ENCODE measurements around the gene ITGB2.

ITGB2 gene

DNA sequence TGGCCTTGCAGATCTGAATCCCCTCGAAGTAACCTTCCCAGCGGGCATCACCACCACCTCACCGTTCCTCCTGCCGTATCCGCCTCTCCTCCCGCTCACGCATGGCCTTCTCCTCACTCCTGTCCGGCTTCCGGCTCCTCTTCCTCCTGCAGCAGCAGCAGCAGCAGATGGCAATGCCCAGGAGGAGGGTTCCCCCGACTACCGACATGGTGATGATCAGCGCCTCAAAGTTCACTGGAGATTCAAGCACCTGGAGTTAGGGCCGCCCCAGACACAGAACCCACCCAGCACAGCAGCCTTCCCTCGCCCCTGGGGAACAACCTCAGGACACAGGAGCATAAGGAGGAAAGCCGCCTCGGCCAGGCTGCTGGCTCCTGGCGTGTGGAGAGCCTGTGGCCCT, 64.6 kb downstream of the ITGB2 start:
- peaks cover 7 to 81% (median 75%) of the 10 kb centered on the region in 5 donors for H3K36me3 ChIP-seq (ENCODE audit: control insufficient read depth in 5 of 5, insufficient read depth in 5 of 5, low read length in 5 of 5)

DNA sequence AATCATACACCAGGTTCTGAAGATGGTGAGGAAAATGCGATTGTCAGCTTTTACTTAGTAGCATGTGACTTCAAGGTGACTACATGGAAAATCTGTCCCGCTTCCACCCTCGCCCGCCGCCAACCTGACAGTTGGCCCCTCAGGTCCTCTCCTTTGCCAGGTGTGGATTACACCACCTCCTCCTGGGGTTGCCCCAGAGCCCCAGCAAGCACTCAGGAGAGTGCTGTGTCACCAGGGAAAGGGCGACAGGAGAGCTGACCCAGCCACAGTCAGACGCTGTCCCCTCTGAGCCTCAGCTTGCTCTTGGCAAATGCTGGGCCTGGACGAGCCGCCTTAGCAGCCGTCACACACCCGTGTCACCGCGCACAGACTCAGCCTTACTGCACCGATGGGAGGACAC, 65.1 kb downstream of the ITGB2 start:
- H3K9ac ChIP-seq (ENCODE audit: low read length in 5 of 5): no peak overlapping the region
- H3K27ac ChIP-seq (ENCODE audit: low read depth, low read length): no peak overlapping the region
- no peaks in the 10 kb centered on the region for H3K9me3 ChIP-seq (ENCODE audit: control insufficient read depth in 5 of 5, low read length in 5 of 5)
- peaks cover 7 to 84% (median 80%) of the 10 kb centered on the region in 5 donors for H3K36me3 ChIP-seq (ENCODE audit: control insufficient read depth in 5 of 5, insufficient read depth in 5 of 5, low read length in 5 of 5)
- no peaks in the 10 kb centered on the region for H3K27me3 ChIP-seq (ENCODE audit: control insufficient read depth in 5 of 5, insufficient read depth in 4 of 5, low read length in 5 of 5)
- H3K4me3 ChIP-seq (ENCODE audit: low read depth in 1 of 5, low read length in 5 of 5): no peak overlapping the region
- peaks cover 5 to 16% (median 10%) of the 10 kb centered on the region in 5 donors for H3K4me1 ChIP-seq (ENCODE audit: control insufficient read depth in 5 of 5, insufficient read depth in 5 of 5, low read length in 5 of 5)

More for the DNA sequence above, 64.6 kb downstream of the ITGB2 start:
- H3K9ac ChIP-seq (ENCODE audit: low read length in 5 of 5): no peak overlapping the region
- no peaks in the 10 kb centered on the region for H3K9me3 ChIP-seq (ENCODE audit: control insufficient read depth in 5 of 5, low read length in 5 of 5)
- no peak overlapping the region for H3K27ac ChIP-seq (ENCODE audit: low read depth, low read length)
- peaks cover 5 to 16% (median 10%) of the 10 kb centered on the region in 5 donors for H3K4me1 ChIP-seq (ENCODE audit: control insufficient read depth in 5 of 5, insufficient read depth in 5 of 5, low read length in 5 of 5)
- H3K4me3 ChIP-seq (ENCODE audit: low read depth in 1 of 5, low read length in 5 of 5): no peak overlapping the region
- H3K27me3 ChIP-seq (ENCODE audit: control insufficient read depth in 5 of 5, insufficient read depth in 4 of 5, low read length in 5 of 5): no peaks in the 10 kb centered on the region

DNA sequence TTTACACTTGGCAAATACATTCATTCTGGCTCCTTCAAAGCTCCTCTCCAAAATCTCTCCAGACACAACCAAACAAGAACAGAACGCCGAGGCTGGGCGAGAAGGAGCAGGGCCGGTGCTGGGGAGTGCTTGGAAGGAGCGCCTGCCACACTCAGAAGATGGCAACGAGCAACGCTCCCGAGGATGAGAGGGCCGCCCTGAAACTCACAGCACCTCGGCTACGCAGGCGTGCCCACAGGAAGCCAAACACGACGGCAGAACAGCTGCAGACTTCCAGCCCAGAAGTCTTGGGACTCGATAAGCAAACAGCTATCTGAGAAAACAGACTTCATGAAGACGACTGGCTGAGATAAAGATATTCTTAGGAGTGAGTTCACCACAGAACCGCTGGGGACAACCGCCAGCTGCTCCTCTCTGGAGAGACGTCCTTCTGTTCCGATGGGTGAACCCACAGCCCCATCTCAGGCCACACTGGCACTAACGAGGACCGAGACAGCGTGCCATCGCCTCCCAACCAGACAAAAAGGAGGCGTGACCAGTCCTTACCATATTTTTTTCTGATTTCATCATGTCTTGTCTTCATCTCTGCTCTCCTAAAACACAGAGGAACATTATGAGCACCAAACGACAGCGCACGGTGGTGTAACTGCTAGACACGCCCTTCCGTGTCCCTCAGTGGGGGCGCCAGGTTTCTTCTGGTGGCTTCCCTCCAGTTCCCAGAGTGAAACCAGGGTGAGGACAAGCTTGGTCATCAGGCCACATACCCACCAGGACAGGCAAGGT, 65.8 kb downstream of the ITGB2 start:
- Histone ChIP-seq H3K27ac (ENCODE audit: low read depth, low read length) (no peak overlapping the region), H3K4me1 (ENCODE audit: control insufficient read depth in 5 of 5, insufficient read depth in 5 of 5, low read length in 5 of 5) (peaks cover 5 to 16% (median 10%) of the 10 kb centered on the region in 5 donors), H3K9ac (ENCODE audit: low read length in 5 of 5) (no peak overlapping the region), H3K9me3 (ENCODE audit: control insufficient read depth in 5 of 5, low read length in 5 of 5) (no peaks in the 10 kb centered on the region), H3K36me3 (ENCODE audit: control insufficient read depth in 5 of 5, insufficient read depth in 5 of 5, low read length in 5 of 5) (peaks cover 9 to 87% (median 85%) of the 10 kb centered on the region in 5 donors), H3K27me3 (ENCODE audit: control insufficient read depth in 5 of 5, insufficient read depth in 4 of 5, low read length in 5 of 5) (no peaks in the 10 kb centered on the region), H3K4me3 (ENCODE audit: low read depth in 1 of 5, low read length in 5 of 5) (no peak overlapping the region)

DNA sequence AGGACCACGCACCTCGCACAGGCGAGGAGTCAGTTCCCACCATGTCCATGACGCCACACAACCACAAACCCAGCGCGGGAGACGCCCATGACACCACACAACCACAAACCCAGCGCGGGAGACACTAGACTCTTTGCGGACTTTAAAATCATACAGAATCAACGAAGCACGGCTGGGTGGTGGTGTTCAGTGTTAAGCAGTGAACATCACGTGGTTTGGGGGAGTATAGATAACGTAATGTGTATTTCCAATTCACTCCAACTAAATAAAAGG, 66.4 kb downstream of the ITGB2 start:
- Histone ChIP-seq H3K4me1 (ENCODE audit: control insufficient read depth in 5 of 5, insufficient read depth in 5 of 5, low read length in 5 of 5) (peaks cover 5 to 15% (median 10%) of the 10 kb centered on the region in 5 donors), H3K9me3 (ENCODE audit: control insufficient read depth in 5 of 5, low read length in 5 of 5) (no peaks in the 10 kb centered on the region), H3K4me3 (ENCODE audit: low read depth in 1 of 5, low read length in 5 of 5) (no peak overlapping the region), H3K27ac (ENCODE audit: low read depth, low read length) (no peak overlapping the region), H3K36me3 (ENCODE audit: control insufficient read depth in 5 of 5, insufficient read depth in 5 of 5, low read length in 5 of 5) (peaks cover 11 to 87% (median 86%) of the 10 kb centered on the region in 5 donors), H3K27me3 (ENCODE audit: control insufficient read depth in 5 of 5, insufficient read depth in 4 of 5, low read length in 5 of 5) (no peaks in the 10 kb centered on the region), H3K9ac (ENCODE audit: low read length in 5 of 5) (no peak overlapping the region)

DNA sequence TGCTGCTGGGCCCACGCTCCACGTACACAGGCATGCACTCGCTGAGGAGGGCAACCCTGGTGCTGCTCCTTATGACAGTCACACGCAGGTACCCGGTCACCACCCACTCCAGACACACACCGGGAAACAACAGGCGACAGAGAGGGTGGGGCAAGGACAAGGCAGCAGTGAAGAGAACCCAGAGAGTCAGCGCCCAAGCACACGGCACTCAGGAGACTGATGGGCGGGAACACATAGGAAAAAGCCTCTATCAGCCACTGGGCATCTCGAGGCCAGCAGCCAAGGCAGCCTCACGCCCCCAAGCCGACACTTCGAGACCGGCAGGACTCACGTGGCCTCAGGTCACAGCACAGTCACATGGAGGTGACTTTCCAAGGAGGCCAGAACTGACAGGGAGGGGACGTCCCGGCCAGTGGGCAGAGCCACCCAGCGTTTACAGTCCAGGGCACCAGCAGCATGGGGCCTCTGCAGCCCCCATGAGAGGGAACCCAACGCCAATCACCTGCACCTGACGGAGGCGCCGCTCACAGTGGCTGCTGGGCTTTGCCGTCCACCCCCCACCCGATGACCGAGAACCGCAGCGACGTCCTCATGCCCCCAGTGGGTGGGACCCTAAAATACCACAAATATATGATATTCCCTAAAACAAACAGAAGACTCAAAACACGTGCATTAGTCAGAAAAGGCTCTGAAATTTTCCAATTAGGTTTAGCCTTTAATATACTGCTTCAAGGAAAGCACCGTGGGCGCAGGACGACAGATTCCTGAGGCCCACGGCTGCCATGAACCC, 66.9 kb downstream of the ITGB2 start:
- Histone ChIP-seq H3K27ac (ENCODE audit: low read depth, low read length) (no peak overlapping the region), H3K4me1 (ENCODE audit: control insufficient read depth in 5 of 5, insufficient read depth in 5 of 5, low read length in 5 of 5) (peaks cover 3 to 10% (median 6%) of the 10 kb centered on the region in 5 donors), H3K4me3 (ENCODE audit: low read depth in 1 of 5, low read length in 5 of 5) (no peak overlapping the region), H3K36me3 (ENCODE audit: control insufficient read depth in 5 of 5, insufficient read depth in 5 of 5, low read length in 5 of 5) (peaks cover 11 to 87% (median 86%) of the 10 kb centered on the region in 5 donors), H3K27me3 (ENCODE audit: control insufficient read depth in 5 of 5, insufficient read depth in 4 of 5, low read length in 5 of 5) (no peaks in the 10 kb centered on the region), H3K9me3 (ENCODE audit: control insufficient read depth in 5 of 5, low read length in 5 of 5) (no peaks in the 10 kb centered on the region), H3K9ac (ENCODE audit: low read length in 5 of 5) (no peak overlapping the region)

DNA sequence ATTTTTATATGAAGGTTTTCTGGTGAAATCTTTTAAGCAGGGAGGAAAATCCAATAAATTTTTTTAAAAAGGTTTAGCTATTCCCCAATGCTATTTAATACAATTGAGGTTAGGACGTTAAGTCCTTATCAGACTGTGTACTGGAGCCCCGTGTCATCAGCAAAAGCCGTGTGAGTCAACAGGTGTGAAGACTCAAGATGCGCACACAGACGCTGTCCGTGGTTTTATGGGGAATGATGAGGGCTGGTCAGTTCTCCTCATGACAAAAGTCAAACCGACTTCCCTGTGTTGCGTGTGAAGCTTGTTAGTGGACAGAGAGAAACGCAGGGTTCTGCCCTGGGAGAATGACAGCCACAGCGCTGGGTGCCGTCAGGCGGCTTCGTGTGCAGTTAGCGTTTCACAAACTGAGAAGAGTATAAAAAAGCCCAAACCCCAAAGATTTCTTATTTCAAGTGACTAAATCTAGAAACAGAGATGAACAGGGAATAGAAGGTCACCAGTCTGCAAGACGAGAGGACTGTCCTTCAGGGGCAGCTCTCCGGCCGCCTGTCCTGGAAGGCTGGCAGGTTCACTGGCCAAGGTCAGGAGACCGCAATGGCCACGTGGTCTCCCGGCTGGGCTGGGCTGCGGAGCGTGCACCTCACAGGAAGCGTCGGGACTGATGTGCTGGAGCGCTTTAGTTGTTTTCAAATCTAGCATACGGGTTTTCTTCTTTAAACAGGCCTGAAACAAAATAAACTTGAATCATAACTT, 69.6 kb downstream of the ITGB2 start:
- peaks cover 0 to 14% (median 9%) of the 10 kb centered on the region in 5 donors for H3K4me1 ChIP-seq (ENCODE audit: control insufficient read depth in 5 of 5, insufficient read depth in 5 of 5, low read length in 5 of 5)
- H3K27ac ChIP-seq (ENCODE audit: low read depth, low read length): no peak overlapping the region
- no peaks in the 10 kb centered on the region for H3K9me3 ChIP-seq (ENCODE audit: control insufficient read depth in 5 of 5, low read length in 5 of 5)
- peaks cover 8 to 74% (median 67%) of the 10 kb centered on the region in 5 donors for H3K36me3 ChIP-seq (ENCODE audit: control insufficient read depth in 5 of 5, insufficient read depth in 5 of 5, low read length in 5 of 5)
- no peak overlapping the region for H3K9ac ChIP-seq (ENCODE audit: low read length in 5 of 5)
- H3K4me3 ChIP-seq (ENCODE audit: low read depth in 1 of 5, low read length in 5 of 5): no peak overlapping the region
- no peaks in the 10 kb centered on the region for H3K27me3 ChIP-seq (ENCODE audit: control insufficient read depth in 5 of 5, insufficient read depth in 4 of 5, low read length in 5 of 5)

DNA sequence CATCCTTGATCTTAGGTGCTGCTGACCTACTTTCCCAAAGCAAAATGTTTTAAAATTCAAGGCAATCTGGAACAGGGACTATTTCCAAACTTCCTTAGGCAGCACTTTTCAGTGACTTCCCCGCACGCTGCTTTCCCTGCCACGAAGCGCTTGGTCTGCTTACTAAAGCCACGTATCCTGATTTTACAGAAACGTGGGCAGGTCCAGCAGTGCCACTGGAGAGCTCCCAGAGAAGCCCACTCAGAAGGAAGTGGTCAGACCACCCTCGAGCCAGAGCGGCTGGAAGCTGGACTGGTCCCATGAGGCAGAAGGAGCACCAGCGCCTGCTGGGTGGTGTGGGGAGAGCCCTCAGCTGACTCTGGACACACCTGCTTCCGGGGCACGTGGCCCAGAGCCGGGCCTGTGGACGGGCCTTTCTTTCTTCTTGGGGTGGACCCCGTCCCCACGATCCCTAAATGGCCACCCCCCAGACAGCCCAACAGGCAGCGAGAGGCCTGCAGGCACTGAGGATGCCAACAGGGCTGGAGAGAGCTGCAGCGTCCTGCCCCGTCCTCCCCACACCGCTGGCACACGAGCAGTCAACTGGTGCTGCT, 70.4 kb downstream of the ITGB2 start:
- Histone ChIP-seq H3K9me3 (ENCODE audit: control insufficient read depth in 5 of 5, low read length in 5 of 5) (no peaks in the 10 kb centered on the region), H3K27ac (ENCODE audit: low read depth, low read length) (no peak overlapping the region), H3K9ac (ENCODE audit: low read length in 5 of 5) (no peak overlapping the region), H3K4me1 (ENCODE audit: control insufficient read depth in 5 of 5, insufficient read depth in 5 of 5, low read length in 5 of 5) (peaks cover 0 to 22% (median 17%) of the 10 kb centered on the region in 5 donors), H3K36me3 (ENCODE audit: control insufficient read depth in 5 of 5, insufficient read depth in 5 of 5, low read length in 5 of 5) (peaks cover 8 to 66% (median 59%) of the 10 kb centered on the region in 5 donors), H3K4me3 (ENCODE audit: low read depth in 1 of 5, low read length in 5 of 5) (no peak overlapping the region), H3K27me3 (ENCODE audit: control insufficient read depth in 5 of 5, insufficient read depth in 4 of 5, low read length in 5 of 5) (peaks cover 0 to 3% (median 0%) of the 10 kb centered on the region in 5 donors)

DNA sequence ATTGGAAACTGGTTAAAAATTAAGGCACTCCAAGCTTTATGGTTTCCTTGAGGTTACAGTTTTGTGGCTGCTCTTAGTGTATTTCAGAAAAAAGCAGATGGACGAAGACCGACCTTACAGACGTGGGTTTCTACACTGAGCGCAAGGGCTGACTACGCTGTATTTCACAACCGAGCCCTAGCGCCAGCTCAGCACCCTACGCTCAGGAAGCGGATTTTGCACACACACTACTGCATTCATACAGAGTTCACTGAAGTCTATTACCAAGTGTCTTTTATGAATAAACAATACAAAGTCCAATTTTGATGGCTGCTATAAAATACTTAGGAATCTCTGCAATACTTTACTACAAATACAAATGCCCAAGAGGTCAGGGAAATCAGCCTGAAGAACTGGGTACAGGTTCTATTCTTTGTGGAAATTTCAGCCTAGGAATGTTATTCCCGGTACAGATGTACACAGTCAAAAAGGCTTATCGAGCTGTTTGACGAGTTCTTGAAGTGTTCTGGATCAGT, 71.0 kb downstream of the ITGB2 start:
- Histone ChIP-seq H3K9me3 (ENCODE audit: control insufficient read depth in 5 of 5, low read length in 5 of 5) (no peaks in the 10 kb centered on the region), H3K9ac (ENCODE audit: low read length in 5 of 5) (no peak overlapping the region), H3K4me3 (ENCODE audit: low read depth in 1 of 5, low read length in 5 of 5) (no peak overlapping the region), H3K27me3 (ENCODE audit: control insufficient read depth in 5 of 5, insufficient read depth in 4 of 5, low read length in 5 of 5) (peaks cover 0 to 4% (median 0%) of the 10 kb centered on the region in 5 donors), H3K27ac (ENCODE audit: low read depth, low read length) (no peak overlapping the region), H3K4me1 (ENCODE audit: control insufficient read depth in 5 of 5, insufficient read depth in 5 of 5, low read length in 5 of 5) (peaks cover 0 to 23% (median 19%) of the 10 kb centered on the region in 5 donors), H3K36me3 (ENCODE audit: control insufficient read depth in 5 of 5, insufficient read depth in 5 of 5, low read length in 5 of 5) (peaks cover 8 to 60% (median 53%) of the 10 kb centered on the region in 5 donors)

DNA sequence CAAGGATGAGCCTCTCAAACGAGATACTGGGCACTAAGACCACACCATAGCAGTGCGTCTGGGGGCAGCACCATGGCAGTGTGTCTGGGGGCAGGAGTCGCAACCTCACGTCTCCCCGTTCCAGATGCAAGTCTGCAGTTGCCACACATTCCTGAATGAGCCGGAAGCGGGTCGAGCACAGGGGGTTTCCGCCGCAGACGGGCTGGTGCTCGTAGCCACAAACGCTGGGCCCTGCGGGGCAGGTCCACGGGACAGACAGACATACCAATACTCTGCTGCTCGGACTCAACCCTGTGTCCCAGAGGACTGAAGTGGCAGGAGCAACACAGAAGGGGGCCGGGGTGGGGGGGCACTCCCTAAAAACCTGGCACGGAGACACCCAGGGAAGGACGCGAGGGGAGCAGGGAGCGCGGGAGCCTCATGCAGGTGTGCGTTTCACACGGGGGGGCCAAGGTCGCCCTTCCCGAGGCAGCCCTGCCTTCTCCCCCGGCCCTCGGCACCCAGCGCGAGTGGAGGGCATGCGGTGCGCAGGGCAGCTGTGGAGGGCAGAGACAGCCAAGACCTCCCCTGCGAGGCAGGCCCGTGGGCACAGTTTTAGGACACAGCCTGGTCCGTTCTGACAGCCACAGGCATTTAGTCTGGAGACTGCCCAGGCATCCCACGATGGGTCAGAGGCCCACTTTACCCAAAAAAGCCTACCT, 71.7 kb downstream of the ITGB2 start:
- H3K27me3 ChIP-seq (ENCODE audit: control insufficient read depth in 5 of 5, insufficient read depth in 4 of 5, low read length in 5 of 5): peaks cover 0 to 4% (median 0%) of the 10 kb centered on the region in 5 donors
- no peak overlapping the region for H3K9ac ChIP-seq (ENCODE audit: low read length in 5 of 5)
- H3K36me3 ChIP-seq (ENCODE audit: control insufficient read depth in 5 of 5, insufficient read depth in 5 of 5, low read length in 5 of 5): peaks cover 8 to 53% (median 46%) of the 10 kb centered on the region in 5 donors
- no peaks in the 10 kb centered on the region for H3K9me3 ChIP-seq (ENCODE audit: control insufficient read depth in 5 of 5, low read length in 5 of 5)
- H3K4me3 ChIP-seq (ENCODE audit: low read depth in 1 of 5, low read length in 5 of 5): no peak overlapping the region
- H3K27ac ChIP-seq (ENCODE audit: low read depth, low read length): no peak overlapping the region
- H3K4me1 ChIP-seq (ENCODE audit: control insufficient read depth in 5 of 5, insufficient read depth in 5 of 5, low read length in 5 of 5): peaks cover 0 to 23% (median 19%) of the 10 kb centered on the region in 5 donors
